Glomerular visceral epithelial cell (primary cell): Measurements from ENCODE around the gene CDT1.
"Not testable (repeated sequence)": the region's sequence is repeated elsewhere in the genome, so short reads cannot be mapped to it uniquely, and the experiment has no call there.

Source experiments
- DNase-seq: peaks from one replicate; pipeline ENCODE4 v3.0.0-alpha.2; 2016; ENCODE audit errors: extremely low spot score

CDT1 gene

GRCh38 chr16:88782454-88783390 is 20.9 kb upstream of the CDT1 start:
- peak; percentile 49 for DNase-seq

GRCh38 chr16:88783391-88784073 is 20.1 kb upstream of the CDT1 start:
- no peak for DNase-seq

DNA sequence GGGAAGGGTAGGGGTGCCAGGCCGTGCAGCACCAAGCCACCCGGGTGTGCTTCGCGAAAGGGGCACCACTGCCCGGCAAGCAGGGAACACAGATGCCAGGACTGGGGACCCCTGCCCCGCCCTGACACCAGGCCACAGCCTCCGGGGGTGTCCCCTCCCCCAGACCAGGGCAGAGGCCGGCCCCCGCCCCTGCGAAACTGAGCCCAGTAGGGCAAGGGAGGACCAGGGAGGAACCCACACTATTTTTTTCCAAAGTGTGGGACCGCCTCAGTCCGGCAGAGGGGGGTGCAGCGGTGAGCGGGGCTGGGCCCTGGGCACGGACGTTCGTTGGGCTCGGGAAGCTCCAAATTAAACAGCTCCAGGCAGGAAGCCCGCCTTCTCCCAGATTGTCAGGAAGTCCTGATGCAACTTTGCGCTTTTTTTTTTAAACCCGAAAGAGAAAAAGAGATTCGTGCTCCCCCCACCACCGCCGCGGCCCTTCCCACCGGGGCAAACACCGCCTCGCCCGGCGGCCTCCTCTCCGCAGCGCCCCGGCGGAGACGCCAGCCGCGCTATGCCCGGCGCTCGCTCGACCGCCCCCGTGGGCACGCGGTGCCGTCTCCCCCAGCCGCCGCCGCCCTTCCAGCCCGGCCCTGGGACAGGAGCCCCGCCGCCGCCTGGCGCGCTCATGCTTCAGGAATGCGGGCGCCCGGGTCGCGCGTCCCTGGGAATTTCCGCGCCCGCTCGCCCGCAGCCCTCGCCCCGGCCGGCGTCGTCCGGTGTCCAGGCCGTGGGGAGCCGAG is 19.3 kb upstream of the CDT1 start:
- DNase-seq: peak; percentile 73

DNA sequence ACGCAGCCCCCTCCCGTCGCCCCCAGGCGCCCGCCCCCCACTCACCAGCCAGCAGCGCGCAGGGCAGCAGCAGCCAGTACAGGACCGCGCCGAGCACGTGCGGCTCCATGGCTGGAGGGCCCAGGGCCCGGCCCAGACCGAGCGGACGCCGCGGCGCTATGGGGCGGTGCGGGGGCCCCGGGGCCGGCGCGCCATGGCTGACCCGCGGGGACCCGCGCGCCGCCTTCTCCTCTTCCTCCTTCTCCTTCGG is 18.8 kb upstream of the CDT1 start:
- DNase-seq: no peak

DNA sequence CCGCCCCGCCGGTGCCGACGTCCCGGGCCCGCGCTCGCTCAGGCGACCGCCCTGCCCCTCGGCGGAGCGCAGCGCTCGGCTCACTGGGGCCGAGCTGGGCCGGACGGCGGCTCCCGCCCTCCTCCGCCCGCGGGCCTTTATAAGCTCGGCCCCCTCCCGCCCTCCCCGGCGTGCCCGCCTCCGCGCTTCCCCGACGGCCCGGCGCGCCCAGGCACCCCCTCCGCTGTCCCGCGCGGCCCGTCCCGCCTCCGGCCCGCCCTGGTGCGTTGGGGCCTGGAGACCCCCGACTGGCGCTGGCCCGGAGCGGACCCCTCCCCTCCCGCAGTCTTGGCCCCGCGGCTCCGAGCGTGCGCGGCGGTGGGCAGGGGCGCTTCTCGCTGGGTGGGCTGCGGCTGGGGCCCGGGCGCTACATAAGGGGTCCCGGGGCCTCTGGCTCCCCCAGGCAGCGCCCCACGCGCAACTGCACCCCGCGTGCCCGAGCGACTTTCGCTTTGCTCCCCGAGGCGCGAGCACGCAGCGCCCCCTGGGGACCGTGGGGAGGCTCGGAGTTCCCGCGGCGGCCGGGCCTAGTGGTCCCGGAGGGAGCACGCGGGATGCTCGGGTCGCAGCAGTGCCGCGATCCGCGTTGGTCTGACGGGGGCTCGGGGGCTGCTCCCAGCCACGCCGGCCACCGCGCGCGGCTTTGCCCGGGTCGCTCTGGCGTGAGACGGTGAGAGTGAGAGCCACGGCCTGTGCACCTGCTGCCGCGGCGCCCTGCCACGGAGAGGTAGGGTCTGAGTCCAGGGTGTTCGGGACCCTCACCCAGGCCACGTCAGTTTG is 18.3 kb upstream of the CDT1 start, which contains the start of gene PIEZO1:
TSS of gene PIEZO1 (minus strand) at position 115 of the 819 bp plus-strand sequence. CDS start 256 bp downstream, outside the sequence.
- peak; percentile 67 for DNase-seq

- no peak for DNase-seq
These were observed 15.8 kb upstream of the CDT1 start for GRCh38 chr16:88787579-88788314.

DNA sequence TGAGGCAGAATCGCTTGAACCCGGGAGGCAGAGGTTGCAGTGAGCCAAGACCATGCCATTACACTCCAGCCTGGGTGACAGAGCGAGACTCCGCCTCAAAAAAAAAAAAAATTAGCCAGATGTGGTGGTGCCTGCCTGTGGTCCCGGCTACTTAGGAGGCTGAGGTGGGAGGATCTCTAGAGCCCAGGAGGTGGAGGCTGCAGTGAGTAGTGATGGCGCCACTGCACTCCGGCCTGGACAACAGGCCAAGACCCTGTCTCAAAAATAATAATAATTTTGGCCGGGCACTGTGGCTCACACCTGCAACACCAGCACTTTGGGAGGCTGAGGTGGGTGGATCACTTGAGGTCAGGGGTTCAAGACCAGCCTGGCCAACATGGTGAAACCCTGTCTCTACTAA is 14.8 kb upstream of the CDT1 start:
- DNase-seq: not testable (repeated sequence)

DNA sequence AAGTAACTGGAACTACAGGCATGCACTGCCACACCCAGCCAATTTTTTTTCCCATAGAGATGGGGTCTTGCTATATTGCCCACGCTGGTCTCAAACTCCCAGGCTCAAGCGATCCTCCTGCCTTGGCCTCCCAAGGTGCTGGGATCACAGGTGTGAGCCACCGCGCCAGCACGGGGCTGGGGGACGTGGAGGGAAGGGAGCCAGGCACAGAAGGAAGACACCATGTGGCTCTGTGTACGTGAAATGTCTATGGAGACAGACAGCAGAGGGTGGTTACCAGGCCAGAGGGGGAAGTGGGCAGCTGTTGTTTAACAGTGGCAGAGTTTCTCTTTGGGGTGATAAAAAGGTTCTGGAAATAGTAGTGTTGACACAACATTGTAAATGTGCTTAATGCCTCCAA is 14.0 kb upstream of the CDT1 start:
- DNase-seq: no peak

DNA sequence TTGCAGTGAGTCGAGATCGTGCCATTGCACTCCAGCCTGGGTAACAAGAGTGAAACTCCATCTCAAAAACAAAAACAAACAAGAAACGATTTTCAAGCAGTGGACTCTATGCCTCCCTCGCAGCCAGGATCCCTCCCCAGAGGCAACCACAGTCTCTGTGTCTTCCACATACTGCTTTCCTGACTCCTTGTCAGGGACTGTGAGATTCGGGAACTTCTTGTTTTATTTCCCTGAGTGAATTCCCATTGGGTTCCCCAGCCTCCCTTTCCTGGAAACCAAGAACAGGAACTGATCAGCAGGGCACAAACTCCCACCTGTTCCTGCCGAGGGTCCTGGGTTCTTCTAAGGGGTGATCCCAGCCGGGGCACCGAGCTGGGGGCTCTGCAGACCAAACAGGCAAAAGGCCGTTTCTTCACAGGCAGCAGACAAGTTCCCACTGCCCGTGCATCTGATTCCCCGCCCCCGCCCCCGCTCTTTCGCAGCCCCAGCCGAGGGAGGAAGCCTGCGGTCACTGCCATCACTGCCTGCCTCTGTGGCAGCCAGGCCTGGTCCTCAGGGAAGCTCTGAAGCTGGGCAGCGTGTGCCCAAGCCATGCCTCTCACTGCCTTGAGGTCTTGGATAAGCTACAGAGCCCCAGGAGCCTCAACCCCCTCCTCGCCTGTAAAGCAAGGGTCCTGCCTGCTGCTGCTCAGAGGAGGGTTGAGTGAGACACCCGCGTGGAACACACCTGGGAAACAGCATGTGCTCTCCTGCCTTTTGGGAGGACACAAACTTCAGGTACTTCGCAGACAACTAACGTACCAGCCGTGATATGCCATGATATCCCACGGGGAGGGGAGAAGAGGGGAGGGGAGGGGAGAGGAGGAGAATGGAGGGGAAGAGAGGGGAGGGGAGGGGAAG is 13.0 kb upstream of the CDT1 start:
- DNase-seq: peak; percentile 46

GRCh38 chr16:88792078-88792550 is 11.5 kb upstream of the CDT1 start:
- DNase-seq: no peak

DNA sequence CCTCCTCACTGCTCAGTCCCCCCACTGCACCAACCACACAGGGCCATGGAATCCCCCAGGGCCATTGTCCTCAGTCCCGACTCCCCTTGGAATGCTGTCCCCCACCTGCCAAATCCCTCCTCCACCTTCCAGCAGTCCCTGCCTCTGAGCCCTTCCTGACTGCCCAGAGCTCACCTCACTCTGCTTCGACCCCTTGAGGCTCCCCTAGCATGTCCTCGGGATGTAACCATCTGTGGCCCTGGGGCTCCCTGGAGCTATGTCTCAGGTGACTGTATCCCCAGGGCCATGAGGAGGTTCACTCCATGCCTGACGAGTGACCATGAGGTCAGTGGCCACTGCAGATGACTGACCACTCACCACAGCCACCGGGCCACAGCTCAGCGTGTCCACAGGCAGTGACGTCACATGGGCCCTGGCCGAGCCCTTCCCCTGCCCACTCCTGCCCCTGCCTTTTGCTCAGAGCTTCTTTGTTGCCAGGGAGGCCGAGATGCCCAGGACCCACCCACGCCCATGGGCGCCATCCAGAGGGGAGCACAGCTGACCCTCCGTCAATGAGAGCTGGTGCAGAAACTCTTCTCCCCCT is 10.8 kb upstream of the CDT1 start:
- DNase-seq: no peak

DNA sequence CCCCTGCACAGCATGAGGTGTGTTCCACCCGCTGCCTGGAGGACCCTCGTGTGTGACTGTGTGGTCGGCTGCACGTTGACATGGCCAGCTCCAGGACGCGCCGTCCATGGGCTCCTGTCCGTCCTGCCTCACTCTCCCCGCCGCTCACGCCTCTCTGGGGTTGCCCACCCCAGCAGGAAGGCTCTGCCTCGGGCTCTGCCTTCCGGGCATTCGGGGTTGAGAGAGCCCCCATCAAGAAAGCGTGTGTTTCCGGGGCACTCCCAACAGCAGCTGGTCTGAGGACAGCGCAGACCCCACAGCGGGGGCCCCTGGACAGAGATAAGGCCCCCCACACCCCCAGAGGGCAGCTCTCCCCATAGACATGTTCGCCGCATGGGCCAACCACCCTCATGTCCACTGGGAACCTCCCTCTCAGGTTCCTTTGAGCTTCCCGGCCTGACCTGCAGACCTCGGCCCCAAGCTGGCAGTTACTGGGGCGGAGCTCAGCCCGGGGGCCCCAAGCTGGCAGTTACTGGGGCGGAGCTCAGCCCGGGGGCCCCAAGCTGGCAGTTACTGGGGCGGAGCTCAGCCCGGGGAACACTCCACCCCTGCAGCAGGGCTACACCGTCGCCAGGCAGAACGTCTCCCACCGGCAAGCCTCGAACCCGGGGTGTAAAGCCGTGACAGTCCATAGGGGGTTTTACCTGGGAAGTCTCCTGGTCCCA is 10.2 kb upstream of the CDT1 start:
- DNase-seq: no peak

DNA sequence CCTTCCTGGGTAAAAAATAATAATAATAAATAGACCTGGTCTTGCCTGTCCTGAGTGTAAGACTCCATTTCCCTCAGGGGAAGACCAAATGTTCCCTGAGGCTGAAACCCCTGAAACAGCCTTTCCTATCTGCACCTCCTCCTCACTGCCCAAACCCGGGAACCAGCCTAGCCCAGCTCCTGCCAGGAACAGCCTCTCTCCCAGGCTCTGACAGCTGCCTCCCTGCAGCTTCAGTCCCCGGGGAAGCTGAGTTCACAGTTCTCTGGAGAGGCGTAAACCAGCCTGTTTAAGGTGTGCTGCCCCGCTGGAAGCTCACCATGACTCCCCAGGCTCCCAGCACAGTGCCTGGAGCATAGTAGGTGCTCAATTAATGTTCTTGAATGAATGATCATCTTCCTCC is 7.3 kb upstream of the CDT1 start:
- DNase-seq: no peak

- no peak for DNase-seq
These were observed 5.5 kb upstream of the CDT1 start for GRCh38 chr16:88798073-88798472.

DNA sequence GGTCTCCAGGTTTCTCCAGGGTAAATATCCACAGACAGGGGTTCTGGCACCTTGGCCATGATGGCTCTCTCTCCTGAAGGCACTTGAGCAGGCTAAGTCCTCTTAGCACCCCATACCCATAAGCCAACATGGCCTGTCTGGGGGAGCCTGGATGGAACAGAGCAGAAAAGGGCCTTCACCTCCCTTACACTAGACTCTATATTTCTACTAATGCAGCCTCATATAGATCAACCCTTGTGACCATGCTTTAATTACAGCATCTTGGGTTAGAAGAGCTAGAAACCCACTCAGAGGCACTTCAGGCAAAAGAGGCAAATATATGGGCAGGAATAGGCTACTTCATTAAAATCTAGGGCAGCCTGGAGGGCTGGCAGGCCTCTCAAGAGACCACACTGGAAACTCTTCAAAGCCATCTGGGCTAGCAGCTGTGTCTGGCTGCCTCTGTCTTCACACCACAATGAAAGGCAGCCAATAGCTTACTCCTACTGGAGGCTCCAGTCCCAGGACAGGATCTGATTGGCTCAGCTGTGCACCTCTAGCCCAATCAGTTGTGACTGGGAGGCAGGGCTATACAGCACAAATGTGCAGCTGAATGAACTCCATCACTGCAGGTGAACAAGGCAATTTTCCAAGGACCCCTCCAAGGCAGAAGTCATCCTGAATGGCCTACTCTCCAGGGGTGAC is 4.7 kb upstream of the CDT1 start:
- no peak for DNase-seq

GRCh38 chr16:88799569-88800276 is 3.9 kb upstream of the CDT1 start:
- no peak for DNase-seq

GRCh38 chr16:88800277-88800592 is 3.4 kb upstream of the CDT1 start:
- DNase-seq: no peak

DNA sequence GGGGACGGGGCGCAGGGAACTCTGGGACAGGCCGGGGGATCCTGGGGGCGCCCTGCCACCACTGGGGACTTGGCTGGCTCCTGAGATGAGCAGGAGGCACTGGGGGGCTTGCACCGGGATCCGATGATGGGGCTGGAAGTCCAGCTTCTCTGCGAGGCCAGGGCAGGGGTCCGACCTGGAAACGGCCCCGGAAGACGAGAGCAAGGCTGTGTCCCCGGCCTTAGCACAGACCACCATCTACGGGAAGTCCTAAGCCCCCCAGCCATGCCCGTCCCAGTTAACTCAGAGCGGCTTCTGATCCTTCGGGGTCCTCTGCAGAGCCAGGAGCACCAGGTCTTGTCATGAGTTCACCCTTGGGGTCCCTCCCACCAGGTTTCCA is 573 bp downstream of the CDT1 start:
- DNase-seq: no peak
